ENCODE results near the gene NEAT1. TPM values are rescaled to one million over a fixed set of nuclear protein-coding genes. Genes with fewer than 3 reads are reported as not detected.
A peak's percentile ranks its signal among the peaks of the same experiment; 100 is the strongest.

The NEAT1 gene
- total and polyA plus RNA-seq, 9 of the 15 experiments (the other 6 are each of a cell fraction or from before 2014, with no cell fraction given), result 20.1 to 389 (median 62.8) TPM

GRCh38 chr11:65398362-65398910, 24.2 kb upstream of the NEAT1 start:
- in situ Hi-C loops (cut with MboI) (no loop called here), intact Hi-C loops (cut with micrococcal nuclease) (no loop called here)
- no peak overlapping the region for H2AFZ ChIP-seq (ENCODE audit: low read depth, low read length)
- no peak overlapping the region for H3K4me2 ChIP-seq (ENCODE audit: insufficient read depth, low read length)
- ATAC-seq, result peak; percentile 23; the same call in 2 of the 3 replicates
- CTCF ChIA-PET (ENCODE audit: low intra/inter-chr PET ratio), result no interaction called here
- WGBS (ENCODE audit: insufficient coverage, low coverage, missing lambda C conversion rate), result 77% methylated on average over 15 of the region's 16 CpGs
- POLR2A ChIA-PET, result interaction anchor here (0.6 to 12.2 kb wide), 9 partner anchors 11 to 245 kb away, joined by 3 to 185 read pairs (median 5); partner anchors contain the start of genes FRMD8, MALAT1 and NEAT1
- peaks cover 2 to 52% of the 10 kb centered on the region in 2 experiments; a peak in 4 of 5 replicates for H3K4me1 ChIP-seq (replicated peaks in 1 of 2; ENCODE audit: control insufficient read depth in 2 of 2, insufficient read depth in 2 of 2, low read length in 2 of 2)
- no peaks in the 10 kb centered on the region for H3K79me2 ChIP-seq (ENCODE audit: control insufficient read depth, insufficient read depth, low read length)
- peaks cover 3% of the 10 kb centered on the region; the same call in 1 of the 2 replicates for H4K20me1 ChIP-seq (replicated peaks; ENCODE audit: control insufficient read depth, insufficient read depth, low read length)
- BruUV-seq (replicated peaks), result no TSS peak
- FAIRE-seq, result no peak
- no peaks in the 10 kb centered on the region for H3K9me3 ChIP-seq (replicated peaks; ENCODE audit: control insufficient read depth, insufficient read depth, low read depth, low read length)
- H3K36me3 ChIP-seq (ENCODE audit: control insufficient read depth, insufficient read depth, low read length), result peaks cover 76% of the 10 kb centered on the region; the same call in 2 of the 3 replicates
- H3K9ac ChIP-seq (ENCODE audit: insufficient read depth in 1 of 2, low read depth in 2 of 2, low read length in 2 of 2), result peak overlapping the region in 1 of 2 experiments; percentile 50; a peak in 2 of 4 replicates
- H3K27ac ChIP-seq (ENCODE audit: extremely low read depth, low read depth, low read length), result no peak overlapping the region
- H3K9me1 ChIP-seq (ENCODE audit: control insufficient read depth, insufficient read depth, low read length), result no peaks in the 10 kb centered on the region
- no peak for DNase-seq (ENCODE audit: extremely low read depth in 1 of 4, low spot score in 3 of 4)
- no peaks in the 10 kb centered on the region for H3K27me3 ChIP-seq (ENCODE audit: control insufficient read depth in 2 of 2, insufficient read depth in 2 of 2, low read length in 2 of 2)
- no peak overlapping the region for H3K4me3 ChIP-seq
- TF ChIP-seq EGR1 (conservative IDR thresholded peaks at IDR 0.05) (0 out of 2 replicates have a peak, but pooled peaks have one; percentile 6), ZNF551 (CRISPR knock-in tag; IDR thresholded peaks at IDR 0.05) (no peak), NUFIP1 (IDR thresholded peaks at IDR 0.05; ENCODE audit: partially characterized antibody) (no peak), PATZ1 (CRISPR knock-in tag; IDR thresholded peaks at IDR 0.05; ENCODE audit: borderline replicate concordance) (no peak), SNAPC5 (CRISPR knock-in tag; IDR thresholded peaks at IDR 0.05) (no peak), E2F8 (IDR thresholded peaks at IDR 0.05; ENCODE audit: low read depth, partially characterized antibody) (no peak), POLR2G (IDR thresholded peaks at IDR 0.05; ENCODE audit: low read depth, low read length) (0 out of 2 replicates have a peak, but pooled peaks have one; percentile 28), ZFX (CRISPR knock-in tag; IDR thresholded peaks at IDR 0.05) (no peak), ZNF668 (CRISPR knock-in tag; IDR thresholded peaks at IDR 0.05) (no peak), PPARD (CRISPR knock-in tag; IDR thresholded peaks at IDR 0.05) (no peak), ZNF184 (CRISPR knock-in tag; IDR thresholded peaks at IDR 0.05) (no peak), PHB (CRISPR knock-in tag; IDR thresholded peaks at IDR 0.05) (no peak), PTTG1 (tag; IDR thresholded peaks at IDR 0.05; ENCODE audit: low read depth) (no peak), ZNF766 (CRISPR knock-in tag; conservative IDR thresholded peaks at IDR 0.05) (no peak), XRCC3 (IDR thresholded peaks at IDR 0.05) (no peak), DIDO1 (tag; IDR thresholded peaks at IDR 0.05; ENCODE audit: low read depth) (no peak), FOSL1 (tag; conservative IDR thresholded peaks at IDR 0.05) (no peak)
- TF ChIP-seq, protein P1, sequence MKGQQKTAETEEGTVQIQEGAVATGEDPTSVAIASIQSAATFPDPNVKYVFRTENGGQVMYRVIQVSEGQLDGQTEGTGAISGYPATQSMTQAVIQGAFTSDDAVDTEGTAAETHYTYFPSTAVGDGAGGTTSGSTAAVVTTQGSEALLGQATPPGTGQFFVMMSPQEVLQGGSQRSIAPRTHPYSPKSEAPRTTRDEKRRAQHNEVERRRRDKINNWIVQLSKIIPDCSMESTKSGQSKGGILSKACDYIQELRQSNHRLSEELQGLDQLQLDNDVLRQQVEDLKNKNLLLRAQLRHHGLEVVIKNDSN (CRISPR knock-in tag; IDR thresholded peaks at IDR 0.05), result no peak

Measured in K562 (cell line).